ENCODE measurements around the gene HLF.

The HLF gene

GRCh38 chr17:55275894-55276804 lies 11.4 kb downstream of the HLF start:
- no peak for DNase-seq

- DNase-seq: no peak
Observed at GRCh38 chr17:55278173-55278961, 13.6 kb downstream of the HLF start.

- no peak for DNase-seq
Observed at GRCh38 chr17:55279203-55279602, 14.4 kb downstream of the HLF start.

- DNase-seq: no peak
Observed at GRCh38 chr17:55279788-55280187, 15.0 kb downstream of the HLF start.

GRCh38 chr17:55280212-55280611 lies 15.5 kb downstream of the HLF start:
- no peak for DNase-seq

- no peak for DNase-seq
Observed at GRCh38 chr17:55281649-55282378, 17.1 kb downstream of the HLF start.

- DNase-seq: no peak
Observed at GRCh38 chr17:55282379-55282702, 17.6 kb downstream of the HLF start.

- no peak for DNase-seq
Observed at GRCh38 chr17:55282741-55283140, 18.0 kb downstream of the HLF start.

GRCh38 chr17:55283256-55283965 lies 18.7 kb downstream of the HLF start:
- DNase-seq: no peak

- no peak for DNase-seq
Observed at GRCh38 chr17:55284001-55284884, 19.5 kb downstream of the HLF start.

GRCh38 chr17:55284944-55285339 lies 20.2 kb downstream of the HLF start:
- DNase-seq: no peak

- DNase-seq: peak; percentile 53
Observed at GRCh38 chr17:55285340-55286301, 20.9 kb downstream of the HLF start.

GRCh38 chr17:55286681-55287589 lies 22.2 kb downstream of the HLF start:
- DNase-seq: no peak

- DNase-seq: no peak
Observed at GRCh38 chr17:55288356-55289105, 23.8 kb downstream of the HLF start.

- DNase-seq: no peak
Observed at GRCh38 chr17:55289106-55289446, 24.3 kb downstream of the HLF start.

- no peak for DNase-seq
Observed at GRCh38 chr17:55289978-55290377, 25.2 kb downstream of the HLF start.

GRCh38 chr17:55290492-55291113 lies 25.8 kb downstream of the HLF start:
- DNase-seq: no peak

GRCh38 chr17:55291114-55291507 lies 26.4 kb downstream of the HLF start:
- DNase-seq: no peak
